HG02981 (cell line): Measurements from ENCODE around the gene CLSTN2.

Source experiments
- ATAC-seq: cut with Tn5 transposase; IDR thresholded peaks from one replicate; pipeline ENCODE4 v1.9.1; 2021; ENCODE audit warnings: mild to moderate bottlenecking, moderate library complexity; ENCODE audit not compliant: unreplicated experiment

The CLSTN2 gene

GRCh38 chr3:139941580-139941979, 6.6 kb downstream of the CLSTN2 start:
- ATAC-seq: no peak

GRCh38 chr3:139944256-139944910, 9.4 kb downstream of the CLSTN2 start:
- no peak for ATAC-seq

- ATAC-seq: no peak
Observed at GRCh38 chr3:139945386-139945785, 10.4 kb downstream of the CLSTN2 start.

GRCh38 chr3:139945942-139946341, 11.0 kb downstream of the CLSTN2 start:
- no peak for ATAC-seq

- no peak for ATAC-seq
Observed at GRCh38 chr3:139948467-139948866, 13.5 kb downstream of the CLSTN2 start.

GRCh38 chr3:139948898-139949297, 13.9 kb downstream of the CLSTN2 start:
- ATAC-seq: no peak

- no peak for ATAC-seq
Observed at GRCh38 chr3:139953131-139953910, 18.3 kb downstream of the CLSTN2 start.

- ATAC-seq: no peak
Observed at GRCh38 chr3:139954146-139954860, 19.3 kb downstream of the CLSTN2 start.

GRCh38 chr3:139957844-139958243, 22.9 kb downstream of the CLSTN2 start:
- no peak for ATAC-seq

GRCh38 chr3:139969386-139969785, 34.4 kb downstream of the CLSTN2 start:
- no peak for ATAC-seq

GRCh38 chr3:139970526-139970925, 35.5 kb downstream of the CLSTN2 start:
- no peak for ATAC-seq

- ATAC-seq: no peak
Observed at GRCh38 chr3:139974809-139975425, 39.9 kb downstream of the CLSTN2 start.

- no peak for ATAC-seq
Observed at GRCh38 chr3:139975594-139976365, 40.8 kb downstream of the CLSTN2 start.

GRCh38 chr3:139978966-139979365, 44.0 kb downstream of the CLSTN2 start:
- ATAC-seq: no peak

- no peak for ATAC-seq
Observed at GRCh38 chr3:139979991-139980390, 45.0 kb downstream of the CLSTN2 start.

GRCh38 chr3:139982404-139982803, 47.4 kb downstream of the CLSTN2 start:
- no peak for ATAC-seq

GRCh38 chr3:139985576-139985975, 50.6 kb downstream of the CLSTN2 start:
- no peak for ATAC-seq

- no peak for ATAC-seq
Observed at GRCh38 chr3:139987908-139988307, 52.9 kb downstream of the CLSTN2 start.

- ATAC-seq: no peak
Observed at GRCh38 chr3:139988472-139989156, 53.6 kb downstream of the CLSTN2 start.

- no peak for ATAC-seq
Observed at GRCh38 chr3:139994891-139995290, 59.9 kb downstream of the CLSTN2 start.
